GM21526 (cell line): ENCODE measurements around the gene APP.
"Not testable (repeated sequence)": the region's sequence is repeated elsewhere in the genome, so short reads cannot be mapped to it uniquely, and the experiment has no call there.

Experiments used
- ATAC-seq: cut with Tn5 transposase; IDR thresholded peaks from one replicate; pipeline ENCODE4 v1.9.1; 2021; ENCODE audit warnings: moderate library complexity; ENCODE audit not compliant: unreplicated experiment, low FRiP score

APP gene

GRCh38 chr21:25956993-25957714, 213.4 kb downstream of the APP start:
- ATAC-seq: no peak

- no peak for ATAC-seq
Measured at GRCh38 chr21:25955646-25956045, 214.9 kb downstream of the APP start.

GRCh38 chr21:25953659-25954058, 216.9 kb downstream of the APP start:
- ATAC-seq: no peak

GRCh38 chr21:25953196-25953595, 217.4 kb downstream of the APP start:
- ATAC-seq: no peak

- no peak for ATAC-seq
Measured at GRCh38 chr21:25952306-25952705, 218.3 kb downstream of the APP start.

- ATAC-seq: no peak
Measured at GRCh38 chr21:25949701-25950100, 220.9 kb downstream of the APP start.

GRCh38 chr21:25944672-25945213, 225.8 kb downstream of the APP start:
- no peak for ATAC-seq

- ATAC-seq: no peak
Measured at GRCh38 chr21:25944082-25944481, 226.5 kb downstream of the APP start.

- no peak for ATAC-seq
Measured at GRCh38 chr21:25942135-25942534, 228.4 kb downstream of the APP start.

GRCh38 chr21:25939396-25939761, 231.2 kb downstream of the APP start:
- no peak for ATAC-seq

GRCh38 chr21:25938658-25939395, 231.7 kb downstream of the APP start:
- ATAC-seq: no peak

- no peak for ATAC-seq
Measured at GRCh38 chr21:25936776-25937175, 233.8 kb downstream of the APP start.

GRCh38 chr21:25934771-25935224, 235.8 kb downstream of the APP start:
- no peak for ATAC-seq

- no peak for ATAC-seq
Measured at GRCh38 chr21:25934130-25934529, 236.4 kb downstream of the APP start.

- ATAC-seq: no peak
Measured at GRCh38 chr21:25931765-25932164, 238.8 kb downstream of the APP start.

- ATAC-seq: no peak
Measured at GRCh38 chr21:25929856-25930520, 240.6 kb downstream of the APP start.

- ATAC-seq: no peak
Measured at GRCh38 chr21:25927195-25927880, 243.2 kb downstream of the APP start.

GRCh38 chr21:25925936-25926335, 244.6 kb downstream of the APP start:
- ATAC-seq: no peak

GRCh38 chr21:25925064-25925800, 245.3 kb downstream of the APP start:
- no peak for ATAC-seq

- not testable (repeated sequence) for ATAC-seq
Measured at GRCh38 chr21:25918152-25918551, 252.4 kb downstream of the APP start.
